OCI-LY3 (cell line): ENCODE measurements around the gene RASL10A.

Experiments
- H2AFZ ChIP-seq: fragments of 200-600, 300-600 bp; shearing (Covaris generic); 2 replicates; pipeline ENCODE4 v1.6.0; 2014; ENCODE audit warnings: antibody characterized with exemption, low read depth, low read length
- H3K27ac ChIP-seq: fragments of 200-600, 300-600 bp; sonication (generic); 2 replicates; pipeline ENCODE4 v1.5.1; 2014; ENCODE audit warnings: mild to moderate bottlenecking, low read length, moderate library complexity, mixed read lengths
- H3K27me3 ChIP-seq: fragments of 200-600, 300-600 bp; sonication (generic); 2 replicates; pipeline ENCODE4 v1.6.1; 2014; ENCODE audit warnings: low read depth, low read length, mixed read lengths
- H3K36me3 ChIP-seq: fragments of 200-600, 300-600 bp; sonication (generic); replicated peaks from 2 replicates; pipeline ENCODE3; 2014; ENCODE audit warnings: low read depth, low read length, mixed read lengths
- H3K4me1 ChIP-seq: fragments of 300-600, 200-600 bp; sonication (generic); 2 replicates; pipeline ENCODE4 v1.6.1; 2014; ENCODE audit warnings: low read length, mixed read lengths
- H3K4me2 ChIP-seq: fragments of 200-600, 300-600 bp; sonication (generic); 2 replicates; pipeline ENCODE4 v1.6.1; 2014; ENCODE audit warnings: low read length, mixed read lengths
- H3K4me3 ChIP-seq: fragments of 300-600, 200-600 bp; sonication (generic); 2 replicates; pipeline ENCODE4 v1.5.1; 2014; ENCODE audit warnings: antibody characterized with exemption, mild to moderate bottlenecking, low read length, moderate library complexity
- H3K79me2 ChIP-seq: fragments of 300-600, 200-600 bp; shearing (Covaris generic); 2 replicates; pipeline ENCODE4 v1.6.1; 2014; ENCODE audit warnings: mild to moderate bottlenecking, low read length, mixed read lengths
- H3K9ac ChIP-seq: fragments of 300-600, 200-600 bp; shearing (Covaris generic); 2 replicates; pipeline ENCODE4 v1.6.0; 2014; ENCODE audit warnings: mild to moderate bottlenecking, low read length, moderate library complexity
- H3K9me3 ChIP-seq: fragments of 200-600, 300-600 bp; shearing (Covaris generic); 2 replicates; pipeline ENCODE4 v1.6.1; 2014; ENCODE audit warnings: low read length, mixed read lengths; ENCODE audit not compliant: insufficient read depth
- H4K20me1 ChIP-seq: fragments of 200-600, 300-600 bp; sonication (generic); 2 replicates; pipeline ENCODE4 v1.6.1; 2016; ENCODE audit warnings: low read length, mixed read lengths; ENCODE audit not compliant: insufficient read depth
- CTCF ChIP-seq: fragments of 200-600, 300-600 bp; sonication (generic); IDR thresholded peaks from 2 replicates; pipeline ENCODE4 v1.5.1; 2014; ENCODE audit warnings: antibody characterized with exemption, low read length, low read depth
- EZH2phosphoT487 ChIP-seq: fragments of 200-600 bp; shearing (Covaris generic); IDR thresholded peaks from 2 replicates; pipeline ENCODE4 v1.6.1; 2018; ENCODE audit warnings: antibody characterized with exemption, mixed run types, low read depth

The RASL10A gene

GRCh38 chr22:29301716-29302401 lies 13.6 kb downstream of the RASL10A start:
- H3K4me3 ChIP-seq = no peak overlapping the region
- H3K27me3 ChIP-seq = peaks cover 5% of the 10 kb centered on the region; the same call in 1 of the 2 replicates
- no peaks in the 10 kb centered on the region for H3K9me3 ChIP-seq
- H2AFZ ChIP-seq = no peak overlapping the region
- TF ChIP-seq EZH2phosphoT487 (no peak), CTCF (no peak)
- no peaks in the 10 kb centered on the region for H3K79me2 ChIP-seq
- no peak overlapping the region for H3K9ac ChIP-seq
- H3K36me3 ChIP-seq = peaks cover 37% of the 10 kb centered on the region
- H3K4me1 ChIP-seq = peaks cover 4% of the 10 kb centered on the region; the same call in 1 of the 2 replicates
- H3K27ac ChIP-seq = no peak overlapping the region
- no peak overlapping the region for H3K4me2 ChIP-seq
- peaks cover 42% of the 10 kb centered on the region for H4K20me1 ChIP-seq

- Histone ChIP-seq H3K9me3 (no peaks in the 10 kb centered on the region), H3K4me1 (no peaks in the 10 kb centered on the region), H3K36me3 (peaks cover 46% of the 10 kb centered on the region), H3K4me2 (no peak overlapping the region), H3K27ac (0 out of 2 replicates have a peak overlapping the region, but pooled peaks have one; percentile 2), H4K20me1 (peaks cover 44% of the 10 kb centered on the region), H3K79me2 (no peaks in the 10 kb centered on the region), H3K27me3 (no peaks in the 10 kb centered on the region), H3K9ac (no peak overlapping the region), H3K4me3 (no peak overlapping the region), H2AFZ (no peak overlapping the region)
- no peak for TF ChIP-seq EZH2phosphoT487
- TF ChIP-seq CTCF = no peak
Measured at GRCh38 chr22:29300807-29301601, 14.5 kb downstream of the RASL10A start.

- Histone ChIP-seq H3K79me2 (0 out of 2 replicates have a peak, but pooled peaks cover 3% of the 10 kb centered on the region), H3K9ac (no peak overlapping the region), H3K4me3 (no peak overlapping the region), H3K36me3 (peaks cover 52% of the 10 kb centered on the region), H3K27ac (no peak overlapping the region), H3K4me1 (no peaks in the 10 kb centered on the region), H2AFZ (no peak overlapping the region), H3K9me3 (no peaks in the 10 kb centered on the region), H3K27me3 (no peaks in the 10 kb centered on the region), H3K4me2 (no peak overlapping the region), H4K20me1 (peaks cover 49% of the 10 kb centered on the region)
- no peak for TF ChIP-seq EZH2phosphoT487
Measured at GRCh38 chr22:29300467-29300806, 15.1 kb downstream of the RASL10A start.

- Histone ChIP-seq H3K27me3 (no peaks in the 10 kb centered on the region), H3K27ac (no peak overlapping the region), H3K9me3 (no peaks in the 10 kb centered on the region), H3K36me3 (peaks cover 59% of the 10 kb centered on the region), H4K20me1 (peaks cover 50% of the 10 kb centered on the region), H3K4me3 (no peak overlapping the region), H3K9ac (no peak overlapping the region), H3K4me1 (no peaks in the 10 kb centered on the region), H2AFZ (no peak overlapping the region), H3K79me2 (0 out of 2 replicates have a peak, but pooled peaks cover 3% of the 10 kb centered on the region), H3K4me2 (no peak overlapping the region)
- TF ChIP-seq EZH2phosphoT487 (no peak), CTCF (no peak)
Measured at GRCh38 chr22:29299136-29299900, 16.2 kb downstream of the RASL10A start.
